Right atrium auricular region (tissue), 2 donors: ENCODE results near the gene ASGR1. TPM values are rescaled to one million over a fixed set of nuclear protein-coding genes. Genes with fewer than 3 reads are reported as not detected.

ENCODE experiments used
- DNase-seq: peaks from one replicate; pipeline ENCODE4 v3.0.0-alpha.2; 2019; ENCODE audit warnings: low spot score
- H3K27ac ChIP-seq, 2 donors: fragments of 200-600 bp; sonication (generic); 1 replicate in 1 of 2; 2 replicates in 1 of 2; pipeline ENCODE4 v1.5.1; 2016 to 2019
- H3K27me3 ChIP-seq, 2 donors: fragments of 200-600 bp; sonication (generic); one replicate each; pipeline versions ENCODE4 v1.5.1 to v1.6.0; 2017 to 2019
- H3K36me3 ChIP-seq: fragments of 200-600 bp; sonication (generic); one replicate; pipeline ENCODE4 v1.5.1; 2016
- H3K4me1 ChIP-seq, 2 donors: fragments of 200-600 bp; sonication (generic); one replicate each; pipeline versions ENCODE4 v1.5.1 to v1.6.0; 2017 to 2019
- H3K4me3 ChIP-seq, 2 donors: fragments of 200-600 bp; sonication (generic); 1 replicate in 1 of 2; 2 replicates in 1 of 2; pipeline ENCODE4 v1.5.1; 2017 to 2019; ENCODE audit warnings: mild to moderate bottlenecking in 1 of 2, moderate library complexity in 1 of 2
- H3K9me3 ChIP-seq, 2 donors: fragments of 200-600 bp; sonication (generic); one replicate each; pipeline ENCODE4 v1.5.1; 2019
- CTCF ChIP-seq, 2 donors: fragments of 200-600 bp; sonication (generic); IDR thresholded peaks; one replicate each; pipeline ENCODE4 v1.5.1; 2019; ENCODE audit warnings: antibody characterized with exemption in 2 of 2
- total RNA-seq, 2 donors: library from RNA; depleted of rRNA; stranded (reverse); fragments of >200 nt; gene quantifications; one replicate each; pipeline ENCODE4 v1.1.0, GENCODE V29; 2016

ASGR1 gene
- total RNA-seq, 2 donors from 2014 or later: 1.6 TPM; not detected in 1

GRCh38 chr17:7213895-7214299 lies 34.7 kb upstream of the ASGR1 start:
- H3K27ac ChIP-seq: peak overlapping the region in 1 of 2 donors; percentile 78
- peak in 1 of 2 donors; percentile 26 for TF ChIP-seq CTCF (IDR thresholded peaks at IDR 0.05)
- H3K4me1 ChIP-seq: peaks cover 0 to 57% of the 10 kb centered on the region in 2 donors
- H3K27me3 ChIP-seq: no peaks in the 10 kb centered on the region
- DNase-seq: peak; percentile 77
- no peaks in the 10 kb centered on the region for H3K9me3 ChIP-seq
- H3K36me3 ChIP-seq: no peaks in the 10 kb centered on the region
- H3K4me3 ChIP-seq: peak overlapping the region; percentile 49 to 61

- H3K4me1 ChIP-seq: peaks cover 0 to 43% of the 10 kb centered on the region in 2 donors
- DNase-seq: no peak
- peak overlapping the region in 1 of 2 donors; percentile 26 for H3K4me3 ChIP-seq
- no peaks in the 10 kb centered on the region for H3K27me3 ChIP-seq
- no peaks in the 10 kb centered on the region for H3K9me3 ChIP-seq
- no peak for TF ChIP-seq CTCF (IDR thresholded peaks at IDR 0.05)
- H3K27ac ChIP-seq: no peak overlapping the region
- no peaks in the 10 kb centered on the region for H3K36me3 ChIP-seq
Measured at GRCh38 chr17:7211491-7212273, 32.5 kb upstream of the ASGR1 start.

GRCh38 chr17:7208754-7209460 lies 29.7 kb upstream of the ASGR1 start:
- Histone ChIP-seq H3K36me3 (no peaks in the 10 kb centered on the region), H3K4me3 (no peak overlapping the region), H3K9me3 (no peaks in the 10 kb centered on the region), H3K27me3 (no peaks in the 10 kb centered on the region), H3K27ac (no peak overlapping the region), H3K4me1 (peaks cover 0 to 32% of the 10 kb centered on the region in 2 donors)
- no peak for TF ChIP-seq CTCF (IDR thresholded peaks at IDR 0.05)
- no peak for DNase-seq

GRCh38 chr17:7208027-7208571 lies 28.9 kb upstream of the ASGR1 start:
- Histone ChIP-seq H3K9me3 (no peaks in the 10 kb centered on the region), H3K4me1 (peaks cover 0 to 28% of the 10 kb centered on the region in 2 donors), H3K36me3 (peaks cover 6% of the 10 kb centered on the region), H3K27me3 (no peaks in the 10 kb centered on the region), H3K4me3 (no peak overlapping the region), H3K27ac (no peak overlapping the region)
- DNase-seq: no peak
- no peak for TF ChIP-seq CTCF (IDR thresholded peaks at IDR 0.05)

GRCh38 chr17:7207120-7208001 lies 28.2 kb upstream of the ASGR1 start:
- no peak for TF ChIP-seq CTCF (IDR thresholded peaks at IDR 0.05)
- H3K36me3 ChIP-seq: peaks cover 14% of the 10 kb centered on the region
- H3K9me3 ChIP-seq: no peaks in the 10 kb centered on the region
- H3K4me1 ChIP-seq: peaks cover 0 to 28% of the 10 kb centered on the region in 2 donors
- H3K27ac ChIP-seq: no peak overlapping the region
- DNase-seq: no peak
- no peak overlapping the region for H3K4me3 ChIP-seq
- H3K27me3 ChIP-seq: no peaks in the 10 kb centered on the region
